HL-60/S4 treated with phorbol 12-myristate 13-acetate at 8.2 ng/mL for 4 days and 3 days (cell line): ENCODE data around the gene MRNIP.

Source experiments
- in situ Hi-C: fragments of 300-500 bp; cut with MboI; formaldehyde crosslinking; loops from 2 replicates; pipeline ENCODE4 v1.15.0; 2022; ENCODE audit warnings: low sequenced_read_pairs

MRNIP gene

GRCh38 chr5:179805529-179806249 is 52.9 kb downstream of the MRNIP start:
- in situ Hi-C loops = no loop called here

DNA sequence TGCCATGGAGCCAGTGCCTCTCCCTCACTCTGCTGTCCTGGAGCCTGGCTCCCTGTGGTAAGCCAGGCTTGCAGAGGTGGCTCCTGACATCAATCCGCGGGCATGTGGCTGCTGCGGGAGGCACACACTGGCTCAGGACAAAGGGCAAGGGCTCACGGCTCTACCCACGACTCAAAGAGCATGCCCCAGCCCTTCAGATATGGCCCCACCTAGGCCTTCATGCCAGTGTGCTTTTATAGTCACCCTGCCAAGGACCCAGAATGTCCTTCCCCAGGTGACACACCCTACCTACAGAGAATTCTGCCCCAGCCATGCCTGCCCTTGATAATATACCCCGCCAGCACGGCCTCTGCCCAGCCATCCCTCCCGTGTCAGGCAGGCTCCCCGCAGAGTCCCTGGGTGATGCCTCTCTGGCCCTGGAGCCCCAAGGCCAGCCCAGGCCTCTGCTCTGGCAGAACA is 53.5 kb downstream of the MRNIP start:
- in situ Hi-C loops = no loop called here

- in situ Hi-C loops = no loop called here
Observed at GRCh38 chr5:179804555-179804947, 54.1 kb downstream of the MRNIP start.

GRCh38 chr5:179803651-179804554 is 54.7 kb downstream of the MRNIP start:
- in situ Hi-C loops = no loop called here

DNA sequence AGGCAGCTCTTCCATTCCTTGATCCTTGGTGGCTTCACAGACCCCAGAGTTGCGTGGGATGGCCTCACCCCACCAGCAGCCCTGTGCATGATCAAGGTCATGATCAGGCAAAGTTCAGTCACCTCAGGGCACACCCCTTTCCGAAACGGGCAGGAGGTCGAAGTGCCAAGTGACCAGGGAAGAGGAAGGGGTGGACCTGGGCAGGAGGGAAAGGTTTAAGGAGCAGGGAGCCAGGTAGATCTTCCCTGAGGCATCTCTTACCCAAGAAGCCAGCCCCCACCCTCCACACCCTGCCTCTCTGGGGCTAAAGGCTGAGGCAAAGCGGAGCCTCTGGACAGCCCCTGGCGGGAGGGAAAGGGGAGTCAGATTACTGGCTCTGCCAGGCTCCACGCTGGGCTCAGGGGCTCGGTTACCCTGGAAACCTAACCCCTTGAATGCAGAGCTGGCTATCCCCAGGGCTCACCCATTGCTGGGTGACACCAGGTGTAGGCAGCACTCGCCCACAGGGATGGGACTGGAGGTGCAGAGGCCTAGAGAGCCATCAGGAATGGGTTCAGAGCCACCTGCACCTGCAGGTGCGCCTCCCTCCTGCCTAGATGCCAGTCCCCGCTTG is 55.6 kb downstream of the MRNIP start:
- in situ Hi-C loops = no loop called here

GRCh38 chr5:179802207-179802883 is 56.3 kb downstream of the MRNIP start:
- in situ Hi-C loops = no loop called here

DNA sequence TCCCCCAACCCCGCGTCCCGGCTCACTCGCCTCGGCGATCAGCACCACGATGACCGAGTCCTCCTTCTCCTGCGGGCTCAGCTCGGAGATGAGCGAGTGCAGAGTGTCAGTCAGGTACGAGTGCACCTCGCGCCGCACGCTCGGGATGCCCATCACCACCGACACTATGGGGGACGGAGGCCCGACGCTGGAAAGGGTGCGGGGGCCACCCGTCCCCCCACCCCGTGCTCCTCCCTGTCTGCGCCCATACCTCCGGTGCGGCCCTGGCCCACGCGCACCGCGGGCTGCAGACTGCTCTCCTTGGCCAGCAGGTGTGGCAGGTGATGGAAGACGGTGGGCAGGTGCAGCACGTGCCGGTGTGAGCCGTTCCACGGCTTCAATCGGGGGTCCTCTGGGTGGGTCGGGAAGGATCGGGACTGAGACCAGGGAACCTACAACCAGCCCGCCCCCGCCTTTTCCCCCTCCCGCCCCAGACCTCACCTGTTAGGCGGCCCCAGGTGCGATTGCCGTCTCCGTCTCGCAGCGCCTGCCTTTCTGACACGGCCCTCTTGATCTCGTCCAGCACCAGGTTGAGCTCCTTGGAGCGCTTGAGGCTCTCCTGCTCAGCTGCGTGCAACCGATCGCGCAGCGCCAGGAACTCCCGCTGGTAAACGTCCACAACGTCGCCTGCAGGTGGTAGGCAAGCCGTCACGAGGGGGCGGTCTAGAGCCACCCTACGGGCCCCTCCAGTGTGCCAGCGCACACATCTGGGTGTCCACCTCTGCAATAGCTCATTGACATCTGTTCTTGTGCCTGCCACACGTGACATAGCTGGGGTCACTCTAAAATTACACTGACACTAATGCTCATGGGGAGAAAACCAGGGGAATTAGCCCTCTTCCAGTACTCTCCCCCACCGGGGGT is 57.1 kb downstream of the MRNIP start:
- in situ Hi-C loops = no loop called here

GRCh38 chr5:179800696-179801201 is 57.9 kb downstream of the MRNIP start:
- in situ Hi-C loops = no loop called here

- in situ Hi-C loops = no loop called here
Observed at GRCh38 chr5:179800071-179800695, 58.4 kb downstream of the MRNIP start.

GRCh38 chr5:179799644-179799973 is 59.0 kb downstream of the MRNIP start:
- in situ Hi-C loops = loop anchor here (5.0 kb wide), 1 partner anchor 37 kb away; no protein-coding TSS in a partner anchor

GRCh38 chr5:179798771-179799643 is 59.6 kb downstream of the MRNIP start:
- in situ Hi-C loops = loop anchor here (5.0 kb wide), 1 partner anchor 37 kb away; no protein-coding TSS in a partner anchor

DNA sequence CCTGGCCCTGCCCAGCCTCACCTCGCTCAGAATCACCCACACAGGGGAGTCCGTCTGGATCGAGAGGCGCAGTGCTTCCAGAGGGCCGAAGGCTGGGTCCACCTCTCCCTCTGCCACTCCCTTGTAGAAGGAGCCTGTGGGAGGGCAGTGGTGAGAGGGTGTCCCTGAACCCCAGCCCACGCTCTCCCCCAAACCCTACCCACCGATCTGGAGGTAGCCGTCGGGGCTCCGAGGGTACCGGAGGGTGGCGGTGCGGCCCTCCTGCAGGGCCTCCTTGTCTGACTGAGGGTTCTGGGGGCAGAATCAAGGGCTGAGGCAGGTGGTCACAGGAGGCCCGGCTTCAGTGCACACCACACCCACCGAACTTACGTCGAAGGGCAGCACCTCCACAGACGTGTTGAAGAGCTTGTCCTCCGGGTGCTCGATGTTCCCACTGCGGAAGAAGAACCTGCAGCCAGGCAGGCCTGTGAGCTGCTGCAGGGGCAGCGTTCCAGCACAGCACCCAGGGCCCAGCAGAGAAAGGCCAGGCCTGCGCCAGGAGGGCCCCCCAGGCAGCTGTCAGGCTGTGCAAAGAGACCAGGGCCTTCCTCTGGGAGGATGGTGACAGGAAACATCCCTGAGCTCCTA is 60.4 kb downstream of the MRNIP start:
- in situ Hi-C loops = loop anchor here (5.0 kb wide), 1 partner anchor 36 kb away; no protein-coding TSS in a partner anchor

DNA sequence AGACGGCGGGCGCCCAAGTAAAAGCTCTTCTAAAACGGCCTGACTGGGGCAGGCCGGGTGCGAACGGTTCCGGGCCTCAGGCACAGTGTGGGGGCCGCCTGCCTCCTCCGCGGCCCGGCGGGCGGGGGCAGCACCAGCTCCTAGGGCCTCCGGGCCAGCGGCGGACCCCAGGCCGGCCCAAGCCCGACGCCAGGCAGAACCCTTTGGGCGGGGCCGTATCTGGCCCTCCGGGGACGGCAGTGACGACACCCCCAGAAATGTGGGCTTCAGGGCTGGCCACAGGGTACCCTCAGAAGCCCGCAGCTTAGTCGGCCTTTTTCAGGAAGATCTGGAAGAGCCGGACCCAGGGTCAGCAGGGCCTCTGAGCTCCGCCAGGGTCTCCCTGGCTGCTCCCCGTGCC is 60.9 kb downstream of the MRNIP start:
- in situ Hi-C loops = loop anchor here (5.0 kb wide), 1 partner anchor 35 kb away; no protein-coding TSS in a partner anchor

GRCh38 chr5:179796877-179797608 is 61.6 kb downstream of the MRNIP start:
- in situ Hi-C loops = loop anchor here (5.0 kb wide), 1 partner anchor 35 kb away; no protein-coding TSS in a partner anchor

DNA sequence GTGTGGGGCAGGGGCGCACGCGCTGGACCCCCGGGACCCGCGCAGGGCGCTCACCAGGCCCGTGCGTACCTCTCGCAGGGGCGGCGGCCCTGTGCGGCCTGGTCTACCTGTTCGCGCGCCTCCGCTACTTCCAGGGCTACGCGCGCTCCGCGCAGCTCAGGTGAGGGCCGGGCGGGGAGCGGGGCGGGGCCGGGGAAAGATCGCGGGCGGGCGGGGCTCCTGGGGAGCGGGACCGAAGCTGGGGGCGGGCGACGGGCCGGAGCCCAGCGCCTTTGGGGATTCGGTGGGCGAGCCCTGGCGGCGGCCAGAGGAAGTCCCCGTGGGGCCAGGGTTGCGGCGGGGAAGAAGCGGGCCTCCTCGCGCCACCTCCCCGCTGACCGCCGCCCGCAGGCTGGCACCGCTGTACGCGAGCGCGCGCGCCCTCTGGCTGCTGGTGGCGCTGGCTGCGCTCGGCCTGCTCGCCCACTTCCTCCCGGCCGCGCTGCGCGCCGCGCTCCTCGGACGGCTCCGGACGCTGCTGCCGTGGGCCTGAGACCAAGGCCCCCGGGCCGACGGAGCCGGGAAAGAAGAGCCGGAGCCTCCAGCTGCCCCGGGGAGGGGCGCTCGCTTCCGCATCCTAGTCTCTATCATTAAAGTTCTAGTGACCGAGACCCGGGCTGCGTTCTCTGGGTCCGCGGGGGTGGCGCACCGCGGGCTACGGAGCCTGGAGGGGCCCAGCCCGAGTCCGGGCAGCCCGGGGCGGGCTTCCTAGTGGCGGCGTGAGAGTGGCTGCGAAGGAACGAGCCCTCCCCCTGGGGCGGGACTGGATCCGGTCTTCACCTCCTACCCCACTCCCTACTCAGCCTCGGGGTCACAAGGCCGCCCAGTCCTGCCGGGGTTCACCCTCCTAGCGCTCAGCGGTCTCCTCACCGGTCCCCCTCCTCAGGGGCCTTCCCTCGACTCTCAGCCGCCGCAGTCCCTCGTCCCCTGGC is 62.5 kb downstream of the MRNIP start:
- in situ Hi-C loops = loop anchor here (5.0 kb wide), 1 partner anchor 34 kb away; no protein-coding TSS in a partner anchor
